Measurements from ENCODE around the gene CCNY.

CCNY gene

GRCh38 chr10:35585903-35586535, 249.7 kb downstream of the CCNY start:
- TF ChIP-seq FOXP2 (optimal IDR thresholded peaks at IDR 0.05; ENCODE audit: control extremely low read depth, extremely low read length, insufficient read depth) (no peak), EZH2 (IDR thresholded peaks at IDR 0.05) (no peak), POLR2AphosphoS5 (IDR thresholded peaks at IDR 0.05; ENCODE audit: borderline replicate concordance, low read depth, low read length) (no peak)
- no peak overlapping the region for H3K4me3 ChIP-seq
- no peaks in the 10 kb centered on the region for H3K9me3 ChIP-seq (ENCODE audit: low read depth, low read length)
- no peak overlapping the region for H3K27ac ChIP-seq
- no peaks in the 10 kb centered on the region for H3K36me3 ChIP-seq (ENCODE audit: insufficient read depth, low read length)
- no peak for DNase-seq (ENCODE audit: low read depth, low spot score)
- H3K9ac ChIP-seq (ENCODE audit: insufficient read length), result no peak overlapping the region

GRCh38 chr10:35588836-35589235, 252.5 kb downstream of the CCNY start:
- Histone ChIP-seq H3K36me3 (ENCODE audit: insufficient read depth, low read length) (no peaks in the 10 kb centered on the region), H3K9ac (ENCODE audit: insufficient read length) (no peak overlapping the region), H3K27ac (no peak overlapping the region), H3K4me3 (no peak overlapping the region), H3K9me3 (ENCODE audit: low read depth, low read length) (no peaks in the 10 kb centered on the region)
- DNase-seq (ENCODE audit: low read depth, low spot score), result no peak
- no peak for TF ChIP-seq FOXP2 (optimal IDR thresholded peaks at IDR 0.05; ENCODE audit: control extremely low read depth, extremely low read length, insufficient read depth)

- no peak overlapping the region for H3K4me3 ChIP-seq
- DNase-seq (ENCODE audit: low read depth, low spot score), result no peak
- no peak overlapping the region for H3K27ac ChIP-seq
- no peaks in the 10 kb centered on the region for H3K9me3 ChIP-seq (ENCODE audit: low read depth, low read length)
- no peak overlapping the region for H3K9ac ChIP-seq (ENCODE audit: insufficient read length)
- TF ChIP-seq EZH2 (IDR thresholded peaks at IDR 0.05) (no peak), FOXP2 (optimal IDR thresholded peaks at IDR 0.05; ENCODE audit: control extremely low read depth, extremely low read length, insufficient read depth) (no peak), POLR2AphosphoS5 (IDR thresholded peaks at IDR 0.05; ENCODE audit: borderline replicate concordance, low read depth, low read length) (no peak)
- no peaks in the 10 kb centered on the region for H3K36me3 ChIP-seq (ENCODE audit: insufficient read depth, low read length)
These were observed 256.1 kb downstream of the CCNY start for GRCh38 chr10:35592441-35592840.

GRCh38 chr10:35594115-35595079, 258.1 kb downstream of the CCNY start:
- Histone ChIP-seq H3K4me3 (no peak overlapping the region), H3K9ac (ENCODE audit: insufficient read length) (no peak overlapping the region)
- DNase-seq (ENCODE audit: low read depth, low spot score), result no peak

GRCh38 chr10:35595106-35595505, 258.8 kb downstream of the CCNY start:
- TF ChIP-seq EZH2 (IDR thresholded peaks at IDR 0.05) (no peak), FOXP2 (optimal IDR thresholded peaks at IDR 0.05; ENCODE audit: control extremely low read depth, extremely low read length, insufficient read depth) (no peak), POLR2AphosphoS5 (IDR thresholded peaks at IDR 0.05; ENCODE audit: borderline replicate concordance, low read depth, low read length) (no peak)
- Histone ChIP-seq H3K36me3 (ENCODE audit: insufficient read depth, low read length) (no peaks in the 10 kb centered on the region), H3K9me3 (ENCODE audit: low read depth, low read length) (no peaks in the 10 kb centered on the region), H3K4me3 (no peak overlapping the region), H3K9ac (ENCODE audit: insufficient read length) (no peak overlapping the region), H3K27ac (peak overlapping the region; percentile 81)
- DNase-seq (ENCODE audit: low read depth, low spot score), result no peak

More at GRCh38 chr10:35594115-35595079, 258.1 kb downstream of the CCNY start:
- TF ChIP-seq FOXP2 (optimal IDR thresholded peaks at IDR 0.05; ENCODE audit: control extremely low read depth, extremely low read length, insufficient read depth), result no peak
- no peak for TF ChIP-seq POLR2AphosphoS5 (IDR thresholded peaks at IDR 0.05; ENCODE audit: borderline replicate concordance, low read depth, low read length)
- TF ChIP-seq EZH2 (IDR thresholded peaks at IDR 0.05), result no peak
- Histone ChIP-seq H3K27ac (peak overlapping the region; percentile 81), H3K9me3 (ENCODE audit: low read depth, low read length) (no peaks in the 10 kb centered on the region), H3K36me3 (ENCODE audit: insufficient read depth, low read length) (no peaks in the 10 kb centered on the region)

GRCh38 chr10:35598379-35598778, 262.1 kb downstream of the CCNY start:
- H3K4me3 ChIP-seq, result no peak overlapping the region

GRCh38 chr10:35600193-35600592, 263.9 kb downstream of the CCNY start:
- no peak for DNase-seq (ENCODE audit: low read depth, low spot score)
- Histone ChIP-seq H3K27ac (no peak overlapping the region), H3K36me3 (ENCODE audit: insufficient read depth, low read length) (no peaks in the 10 kb centered on the region), H3K9me3 (ENCODE audit: low read depth, low read length) (no peaks in the 10 kb centered on the region), H3K9ac (ENCODE audit: insufficient read length) (no peak overlapping the region), H3K4me3 (no peak overlapping the region)
- TF ChIP-seq POLR2AphosphoS5 (IDR thresholded peaks at IDR 0.05; ENCODE audit: borderline replicate concordance, low read depth, low read length), result no peak
- no peak for TF ChIP-seq FOXP2 (optimal IDR thresholded peaks at IDR 0.05; ENCODE audit: control extremely low read depth, extremely low read length, insufficient read depth)
- TF ChIP-seq EZH2 (IDR thresholded peaks at IDR 0.05), result no peak

More at GRCh38 chr10:35598379-35598778, 262.1 kb downstream of the CCNY start:
- H3K9ac ChIP-seq (ENCODE audit: insufficient read length), result no peak overlapping the region
- TF ChIP-seq FOXP2 (optimal IDR thresholded peaks at IDR 0.05; ENCODE audit: control extremely low read depth, extremely low read length, insufficient read depth) (no peak), POLR2AphosphoS5 (IDR thresholded peaks at IDR 0.05; ENCODE audit: borderline replicate concordance, low read depth, low read length) (no peak), EZH2 (IDR thresholded peaks at IDR 0.05) (no peak)
- no peak for DNase-seq (ENCODE audit: low read depth, low spot score)
- no peaks in the 10 kb centered on the region for H3K9me3 ChIP-seq (ENCODE audit: low read depth, low read length)
- H3K27ac ChIP-seq, result no peak overlapping the region
- no peaks in the 10 kb centered on the region for H3K36me3 ChIP-seq (ENCODE audit: insufficient read depth, low read length)

GRCh38 chr10:35605191-35605590, 268.9 kb downstream of the CCNY start, which contains the start of gene GJD4:
Gene GJD4, plus strand, starts transcription at chr10:35605341. Its CDS starts 227 bp downstream, at chr10:35605568.
- Histone ChIP-seq H3K9ac (ENCODE audit: insufficient read length) (no peak within 1 kb of the TSS), H3K27ac (no peak within 1 kb of the TSS), H3K4me3 (no peak within 1 kb of the TSS), H3K9me3 (ENCODE audit: low read depth, low read length) (no peaks in the 10 kb centered on the region), H3K36me3 (ENCODE audit: insufficient read depth, low read length) (no peaks in the 10 kb centered on the region)
- TF ChIP-seq POLR2AphosphoS5 (IDR thresholded peaks at IDR 0.05; ENCODE audit: borderline replicate concordance, low read depth, low read length) (no peak), FOXP2 (optimal IDR thresholded peaks at IDR 0.05; ENCODE audit: control extremely low read depth, extremely low read length, insufficient read depth) (no peak)
- no peak for DNase-seq (ENCODE audit: low read depth, low spot score)
